SU-DHL-6 (cell line): ENCODE measurements around the gene C22orf42.
"Not testable (repeated sequence)": the region's sequence is repeated elsewhere in the genome, so short reads cannot be mapped to it uniquely, and the experiment has no call there.

Experiments used
- EZH2phosphoT487 ChIP-seq: fragments of 200-600 bp; sonication (generic), shearing (Covaris generic); conservative IDR thresholded peaks from 2 replicates; pipeline ENCODE4 v1.6.1; 2018; ENCODE audit warnings: mild to moderate bottlenecking, antibody characterized with exemption, low read length, moderate library complexity, mixed read lengths
- TF ChIP-seq, protein P1 (sequence below): fragments of 200-600 bp; sonication (generic); IDR thresholded peaks from one replicate; pipeline ENCODE4 v1.5.1; 2017; ENCODE audit warnings: antibody characterized with exemption, mild to moderate bottlenecking, low read length, moderate library complexity; ENCODE audit not compliant: insufficient read depth, poor library complexity, severe bottlenecking

GRCh38 chr22:32148372-32148771 lies 10.7 kb downstream of the C22orf42 start:
- TF ChIP-seq, protein P1, sequence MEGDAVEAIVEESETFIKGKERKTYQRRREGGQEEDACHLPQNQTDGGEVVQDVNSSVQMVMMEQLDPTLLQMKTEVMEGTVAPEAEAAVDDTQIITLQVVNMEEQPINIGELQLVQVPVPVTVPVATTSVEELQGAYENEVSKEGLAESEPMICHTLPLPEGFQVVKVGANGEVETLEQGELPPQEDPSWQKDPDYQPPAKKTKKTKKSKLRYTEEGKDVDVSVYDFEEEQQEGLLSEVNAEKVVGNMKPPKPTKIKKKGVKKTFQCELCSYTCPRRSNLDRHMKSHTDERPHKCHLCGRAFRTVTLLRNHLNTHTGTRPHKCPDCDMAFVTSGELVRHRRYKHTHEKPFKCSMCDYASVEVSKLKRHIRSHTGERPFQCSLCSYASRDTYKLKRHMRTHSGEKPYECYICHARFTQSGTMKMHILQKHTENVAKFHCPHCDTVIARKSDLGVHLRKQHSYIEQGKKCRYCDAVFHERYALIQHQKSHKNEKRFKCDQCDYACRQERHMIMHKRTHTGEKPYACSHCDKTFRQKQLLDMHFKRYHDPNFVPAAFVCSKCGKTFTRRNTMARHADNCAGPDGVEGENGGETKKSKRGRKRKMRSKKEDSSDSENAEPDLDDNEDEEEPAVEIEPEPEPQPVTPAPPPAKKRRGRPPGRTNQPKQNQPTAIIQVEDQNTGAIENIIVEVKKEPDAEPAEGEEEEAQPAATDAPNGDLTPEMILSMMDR = not testable (repeated sequence)
- TF ChIP-seq EZH2phosphoT487 = not testable (repeated sequence)
